Measurements from ENCODE around the gene GMNN. TPM values are rescaled to one million over a fixed set of nuclear protein-coding genes. Genes with fewer than 3 reads are reported as not detected.
"Not testable (repeated sequence)": the region's sequence is repeated elsewhere in the genome, so short reads cannot be mapped to it uniquely, and the experiment has no call there.

GMNN gene
- total RNA-seq, 2 experiments from 2014 or later: 69.2 to 72.6 TPM

GRCh38 chr6:24752917-24753492, 21.7 kb upstream of the GMNN start:
- no peak for TF ChIP-seq CTCF (IDR thresholded peaks at IDR 0.05)
- POLR2A ChIA-PET: interaction anchor here (0.9 to 1.7 kb wide), 3 partner anchors 10 to 110 kb away, joined by 3 to 6 read pairs (median 5); no protein-coding TSS in a partner anchor
- no peaks in the 10 kb centered on the region for H3K9me3 Mint-ChIP-seq
- H3K27me3 Mint-ChIP-seq: peaks cover 2% of the 10 kb centered on the region
- H3K36me3 Mint-ChIP-seq (ENCODE audit: low read depth): no peaks in the 10 kb centered on the region
- CTCF ChIA-PET: interaction anchor here (0.9 to 1.6 kb wide), 5 partner anchors 10 to 258 kb away, joined by 3 to 5 read pairs (median 3); partner anchors contain the start of gene ALDH5A1
- H3K4me1 Mint-ChIP-seq (ENCODE audit: low read depth): no peaks in the 10 kb centered on the region
- intact Hi-C loops (cut with micrococcal nuclease): no loop called here
- no peak overlapping the region for H3K27ac Mint-ChIP-seq
- DNase-seq: no peak
- no peak for ATAC-seq
- H3K4me3 Mint-ChIP-seq: no peak overlapping the region

DNA sequence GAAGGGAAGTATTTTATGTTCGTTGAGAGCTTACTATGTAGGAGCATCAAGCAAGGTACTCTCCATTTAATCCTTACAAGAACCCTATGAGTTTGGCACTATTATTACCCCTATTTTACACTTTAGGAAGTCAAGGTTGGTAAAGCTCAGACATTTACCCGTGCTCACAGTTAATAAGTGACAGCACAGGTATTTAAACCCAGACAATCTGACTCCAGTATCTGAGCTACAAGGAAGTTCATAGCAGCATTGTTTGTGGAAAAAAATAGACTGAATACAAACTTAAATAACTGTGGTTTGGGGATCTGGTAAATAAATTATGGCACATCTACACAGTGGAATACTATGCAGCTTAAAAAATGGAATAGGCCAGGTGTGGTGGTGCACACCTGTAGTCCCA, 21.2 kb upstream of the GMNN start:
- Mint-ChIP-seq H3K4me1 (ENCODE audit: low read depth) (no peaks in the 10 kb centered on the region), H3K9me3 (no peaks in the 10 kb centered on the region), H3K27ac (no peak overlapping the region), H3K36me3 (ENCODE audit: low read depth) (no peaks in the 10 kb centered on the region), H3K27me3 (peaks cover 2% of the 10 kb centered on the region), H3K4me3 (no peak overlapping the region)
- no peak for DNase-seq
- ChIA-PET POLR2A (interaction anchor here (0.9 to 1.7 kb wide), 3 partner anchors 10 to 111 kb away, joined by 3 to 6 read pairs (median 5); no protein-coding TSS in a partner anchor), CTCF (interaction anchor here (0.9 to 1.6 kb wide), 5 partner anchors 11 to 259 kb away, joined by 3 to 5 read pairs (median 3); partner anchors contain the start of gene ALDH5A1)
- no peak for TF ChIP-seq CTCF (IDR thresholded peaks at IDR 0.05)
- intact Hi-C loops (cut with micrococcal nuclease): no loop called here
- ATAC-seq: no peak

GRCh38 chr6:24754378-24754777, 20.4 kb upstream of the GMNN start:
- H3K36me3 Mint-ChIP-seq (ENCODE audit: low read depth); CTCF ChIA-PET; H3K27ac Mint-ChIP-seq; ATAC-seq; intact Hi-C loops (cut with micrococcal nuclease); H3K4me1 Mint-ChIP-seq (ENCODE audit: low read depth); H3K4me3 Mint-ChIP-seq; H3K27me3 Mint-ChIP-seq; H3K9me3 Mint-ChIP-seq; DNase-seq: not testable (repeated sequence)
- POLR2A ChIA-PET: interaction anchor here (1.4 to 1.7 kb wide), 2 partner anchors 11 to 21 kb away, joined by 5 to 6 read pairs; no protein-coding TSS in a partner anchor

- no peak for ATAC-seq
- TF ChIP-seq CTCF (IDR thresholded peaks at IDR 0.05): no peak
- Mint-ChIP-seq H3K4me1 (ENCODE audit: low read depth) (no peaks in the 10 kb centered on the region), H3K9me3 (no peaks in the 10 kb centered on the region), H3K4me3 (no peak overlapping the region), H3K27ac (no peak overlapping the region), H3K36me3 (ENCODE audit: low read depth) (no peaks in the 10 kb centered on the region), H3K27me3 (no peaks in the 10 kb centered on the region)
- POLR2A ChIA-PET: no interaction called here
- DNase-seq: no peak
- intact Hi-C loops (cut with micrococcal nuclease): no loop called here
- CTCF ChIA-PET: no interaction called here
Observed at GRCh38 chr6:24755279-24755678, 19.5 kb upstream of the GMNN start.

- DNase-seq (no peak), ATAC-seq (no peak)
- Mint-ChIP-seq H3K27ac (no peak overlapping the region), H3K27me3 (no peaks in the 10 kb centered on the region), H3K4me3 (no peak overlapping the region), H3K36me3 (ENCODE audit: low read depth) (no peaks in the 10 kb centered on the region), H3K9me3 (no peaks in the 10 kb centered on the region), H3K4me1 (ENCODE audit: low read depth) (peaks cover 4% of the 10 kb centered on the region)
- intact Hi-C loops (cut with micrococcal nuclease): no loop called here
- ChIA-PET CTCF (interaction anchor here (1.4 to 1.9 kb wide), 2 partner anchors 9 to 177 kb away, joined by 3 to 11 read pairs; no protein-coding TSS in a partner anchor), POLR2A (no interaction called here)
- no peak for TF ChIP-seq CTCF (IDR thresholded peaks at IDR 0.05)
Observed at GRCh38 chr6:24757611-24758010, 17.1 kb upstream of the GMNN start.

Data from activated CD8-positive, alpha-beta T cell treated with anti-CD3 and anti-CD28 coated beads for 36 hours (primary cell).